HG02678 (cell line): Measurements from ENCODE around the gene SLC25A6.
"Not testable (repeated sequence)": the region's sequence is repeated elsewhere in the genome, so short reads cannot be mapped to it uniquely, and the experiment has no call there.

Experiments used
- ATAC-seq: cut with Tn5 transposase; IDR thresholded peaks from one replicate; pipeline ENCODE4 v1.9.1; 2021; ENCODE audit warnings: mild to moderate bottlenecking, moderate library complexity; ENCODE audit not compliant: unreplicated experiment

Gene SLC25A6

GRCh38 chrX:1391707-1392375, at the start of gene SLC25A6:
Gene SLC25A6, minus strand, starts transcription at chrX:1392113. Its CDS starts 104 bp downstream, at chrX:1392009.
- peak; percentile 93 for ATAC-seq

- no peak for ATAC-seq
These were observed 48.6 kb upstream of the SLC25A6 start for GRCh38 chrX:1440506-1440905.

- ATAC-seq: no peak
These were observed 43.5 kb upstream of the SLC25A6 start for GRCh38 chrX:1435241-1435895.

GRCh38 chrX:1434871-1435240, 42.9 kb upstream of the SLC25A6 start:
- no peak for ATAC-seq

- no peak for ATAC-seq
These were observed 41.9 kb upstream of the SLC25A6 start for GRCh38 chrX:1433646-1434357.

GRCh38 chrX:1430451-1430850, 38.5 kb upstream of the SLC25A6 start:
- ATAC-seq: no peak

DNA sequence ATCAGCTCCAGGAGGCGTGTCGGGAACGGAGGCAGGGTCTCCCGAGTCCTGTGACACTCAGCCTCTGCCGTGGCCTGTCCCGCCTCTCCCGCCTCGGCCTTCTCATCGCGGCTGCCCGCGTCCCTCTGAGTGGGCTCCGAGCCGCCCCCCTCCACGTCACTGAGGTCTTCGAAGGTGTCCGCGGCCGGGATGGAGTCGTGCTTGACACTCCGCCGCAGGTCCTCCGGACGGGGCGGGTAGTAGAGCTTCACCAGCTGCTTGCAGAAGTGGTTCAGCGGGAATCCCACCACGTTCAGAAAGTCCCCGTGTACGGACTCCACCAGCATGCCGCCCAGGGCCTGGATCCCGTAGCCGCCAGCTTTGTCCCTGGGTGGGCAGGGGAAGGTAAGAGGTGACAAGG, 35.8 kb upstream of the SLC25A6 start:
- ATAC-seq: no peak

DNA sequence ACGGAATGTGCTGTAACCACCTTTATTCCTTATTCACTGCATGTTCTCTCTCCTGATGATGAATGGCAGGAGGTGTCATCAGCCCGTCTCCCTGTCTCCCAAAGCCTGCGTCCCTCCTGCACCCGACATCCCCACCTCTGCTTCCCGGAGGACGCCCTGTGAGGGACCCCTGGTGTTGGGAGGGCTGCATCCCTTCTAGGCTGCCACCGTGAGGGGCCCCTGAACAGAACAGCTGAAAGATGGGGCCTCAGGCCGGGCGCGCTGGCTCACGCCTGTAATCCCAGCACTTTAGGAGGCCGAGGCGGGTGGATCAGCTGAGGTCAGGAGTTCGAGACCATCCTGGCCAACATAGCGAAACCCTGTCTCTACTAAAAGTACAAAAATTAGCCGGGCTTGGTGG, 34.4 kb upstream of the SLC25A6 start:
- not testable (repeated sequence) for ATAC-seq

DNA sequence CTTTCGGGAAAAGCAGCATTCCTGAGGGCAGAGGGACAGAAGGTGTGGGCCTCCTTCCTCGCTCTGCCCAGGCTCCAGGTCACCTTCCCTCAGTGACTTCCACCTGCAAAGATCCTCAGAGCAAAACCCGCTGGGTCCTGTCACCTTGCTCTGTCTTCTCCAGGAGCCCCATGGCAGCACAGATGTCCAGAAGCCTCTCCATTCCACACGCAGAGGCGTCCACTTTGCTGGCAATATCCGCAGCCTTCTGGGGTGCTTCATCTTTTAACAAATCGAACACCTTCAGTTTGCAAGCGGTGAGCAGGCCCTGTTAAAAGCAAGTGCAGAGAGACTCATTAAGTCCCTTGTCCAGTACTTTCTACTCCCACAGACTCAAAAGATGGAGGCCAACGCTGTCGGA, 33.5 kb upstream of the SLC25A6 start:
- no peak for ATAC-seq

DNA sequence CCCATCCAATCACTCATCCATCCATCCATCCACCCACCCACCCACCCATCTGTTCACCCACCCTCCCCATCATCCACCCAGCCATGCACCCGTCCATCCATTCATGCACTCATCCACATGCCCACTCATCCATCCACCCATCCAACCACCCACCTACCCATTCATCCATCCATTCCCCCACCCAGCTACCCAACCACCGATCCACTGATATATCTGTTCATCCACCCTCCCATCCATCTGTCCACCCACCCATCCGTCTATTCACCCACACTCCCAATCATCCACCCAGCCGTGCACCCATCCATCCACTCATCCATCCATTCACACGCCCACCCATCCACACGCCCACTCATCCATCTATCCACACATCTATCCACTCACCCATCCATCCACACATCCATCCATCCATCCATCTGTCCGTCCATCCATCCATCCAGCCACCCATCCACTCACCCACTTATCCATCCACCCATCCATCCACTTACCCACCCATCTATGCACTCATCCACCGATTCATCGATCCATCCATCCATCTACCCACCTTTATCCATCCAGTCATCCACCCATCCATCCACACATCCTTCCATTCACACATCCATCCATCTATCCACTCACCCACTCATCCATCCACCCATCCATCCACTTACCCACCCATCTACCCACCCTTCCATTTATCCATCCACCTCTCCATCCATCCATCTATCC, 32.4 kb upstream of the SLC25A6 start:
- ATAC-seq: no peak

DNA sequence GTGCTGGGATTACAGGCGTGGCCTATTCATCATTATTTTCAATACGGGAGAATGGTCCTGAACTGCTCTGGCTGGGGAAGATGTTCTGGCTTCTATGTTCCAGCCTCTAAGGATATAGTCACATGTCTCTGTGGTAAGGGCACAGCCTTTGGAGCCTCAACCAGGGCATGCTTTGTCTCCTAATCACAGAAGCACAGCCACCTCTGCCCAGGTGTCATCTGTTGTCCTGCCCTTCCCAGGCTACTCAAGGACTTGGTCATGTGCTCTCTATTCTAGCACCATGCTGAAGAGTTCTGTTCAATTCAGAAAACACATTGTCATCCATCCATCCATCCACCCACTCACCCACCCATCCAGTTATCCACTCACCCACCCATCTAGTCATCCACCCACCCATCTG, 31.3 kb upstream of the SLC25A6 start:
- ATAC-seq: no peak

DNA sequence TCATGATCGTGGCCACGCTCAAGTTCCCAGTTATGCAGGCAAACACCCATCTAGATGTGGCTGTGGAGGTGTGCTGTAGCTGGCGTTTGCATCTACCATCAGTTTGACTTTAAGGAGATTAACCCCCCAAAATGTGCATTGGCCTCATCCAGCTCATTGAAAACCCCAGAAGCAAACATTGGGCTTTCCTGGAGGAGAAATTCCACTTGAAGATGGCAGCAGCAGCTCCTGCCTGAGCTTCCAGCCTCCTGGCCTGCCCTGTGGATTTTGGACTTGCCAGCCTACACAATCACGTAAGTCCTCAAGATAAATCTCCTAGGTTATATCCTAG, 30.2 kb upstream of the SLC25A6 start:
- ATAC-seq: no peak

DNA sequence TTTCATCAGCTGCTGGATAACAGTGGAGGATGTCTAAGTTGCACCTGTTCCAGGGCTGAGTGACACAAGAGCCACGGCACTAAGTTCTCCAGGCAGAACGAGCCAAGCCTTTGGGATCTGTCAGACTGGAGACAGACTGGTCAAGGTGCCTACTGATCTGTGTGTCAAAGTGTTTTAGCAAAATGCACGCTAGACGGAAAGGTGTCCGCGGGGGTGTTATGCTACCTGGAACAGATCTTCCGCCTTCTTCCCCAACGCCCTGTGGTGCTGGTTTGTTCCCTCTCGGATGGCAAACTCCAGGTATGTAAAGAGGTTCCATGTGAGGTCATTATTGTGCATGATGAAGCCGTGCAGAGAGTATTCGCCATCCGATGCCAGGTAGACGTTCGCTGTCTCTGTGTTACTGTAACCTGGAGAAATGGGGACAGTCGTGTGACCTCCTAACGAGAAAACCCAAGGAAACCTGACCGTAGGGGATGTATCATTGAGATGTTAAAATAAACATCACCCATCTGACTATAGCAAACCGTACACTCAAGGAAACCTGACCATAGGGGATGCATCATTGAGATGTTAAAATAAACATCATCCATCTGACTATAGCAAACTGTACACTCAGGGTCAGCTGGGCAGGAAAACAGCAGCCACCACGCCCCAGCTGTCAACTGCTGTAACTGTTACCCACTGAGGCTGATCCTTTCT, 29.7 kb upstream of the SLC25A6 start:
- ATAC-seq: no peak

DNA sequence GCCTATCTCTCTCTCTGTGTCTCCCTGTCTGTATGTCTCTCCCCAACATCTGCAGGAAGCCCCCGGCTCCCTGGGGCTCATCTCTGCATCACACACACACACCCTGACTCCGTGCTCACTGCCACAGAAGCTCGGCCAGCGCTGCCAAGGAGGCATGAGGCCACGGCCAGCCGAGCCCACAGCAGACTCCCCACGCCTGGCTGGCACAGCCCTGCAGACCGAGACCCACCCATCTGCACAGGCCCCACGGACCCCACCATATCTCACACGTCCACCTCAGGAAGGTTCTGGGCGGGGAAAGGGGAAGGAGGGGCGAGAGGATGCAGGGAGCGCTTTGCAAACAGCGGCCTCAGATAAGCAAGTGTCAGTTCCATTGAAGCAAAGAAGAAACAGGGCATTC, 28.5 kb upstream of the SLC25A6 start:
- ATAC-seq: no peak

- ATAC-seq: no peak
These were observed 27.8 kb upstream of the SLC25A6 start for GRCh38 chrX:1419545-1420355.

- no peak for ATAC-seq
These were observed 27.1 kb upstream of the SLC25A6 start for GRCh38 chrX:1418901-1419544.

DNA sequence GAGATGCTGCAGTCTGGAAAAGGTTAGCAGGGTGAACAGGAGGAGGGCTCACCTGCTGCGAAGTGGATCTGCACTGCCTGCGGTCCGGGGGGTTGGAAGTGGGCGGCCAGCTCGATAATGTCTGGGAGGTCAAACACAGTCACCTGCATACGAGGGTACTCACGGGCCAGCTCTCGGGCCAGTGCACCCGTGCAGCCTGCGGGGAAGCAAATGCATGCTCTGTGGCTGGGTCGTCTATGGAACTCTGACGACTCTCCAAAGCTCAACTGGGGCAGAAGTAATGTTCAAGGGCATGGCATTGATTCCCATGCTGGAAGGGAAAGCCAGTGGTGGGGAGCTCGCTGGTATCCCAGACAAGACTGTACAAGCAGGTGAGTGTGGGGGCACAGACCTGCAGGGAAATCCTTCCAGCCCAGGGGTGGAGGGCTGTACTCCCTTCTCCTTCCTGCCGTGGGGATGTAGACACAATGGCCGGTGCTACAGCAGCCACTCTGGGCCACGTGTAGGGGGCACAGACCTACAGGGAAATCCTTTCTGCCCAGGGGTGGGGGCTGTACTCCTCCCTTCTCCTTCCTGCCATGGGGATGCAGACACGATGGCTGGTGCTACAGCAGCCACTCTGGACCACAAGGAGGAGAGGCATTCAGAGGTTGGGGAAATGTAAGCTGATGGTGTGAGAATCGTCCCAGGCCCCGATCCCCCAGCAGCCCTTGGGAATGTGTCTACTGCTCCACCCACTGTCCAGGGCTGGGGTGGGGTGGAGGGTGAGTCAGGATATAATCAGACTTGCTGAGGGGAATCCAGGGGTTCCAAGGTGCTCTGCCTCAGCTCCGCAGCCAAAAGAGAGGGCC, 26.2 kb upstream of the SLC25A6 start:
- ATAC-seq: no peak

GRCh38 chrX:1416965-1417760, 25.2 kb upstream of the SLC25A6 start:
- ATAC-seq: no peak
